ENCODE data around the gene PLPP6. TPM values are rescaled to one million over a fixed set of nuclear protein-coding genes. Genes with fewer than 3 reads are reported as not detected.
"Not testable (repeated sequence)": the region's sequence is repeated elsewhere in the genome, so short reads cannot be mapped to it uniquely, and the experiment has no call there.

PLPP6 gene
- total and polyA plus RNA-seq, 2 donors, result 6.4 to 12.4 TPM

DNA sequence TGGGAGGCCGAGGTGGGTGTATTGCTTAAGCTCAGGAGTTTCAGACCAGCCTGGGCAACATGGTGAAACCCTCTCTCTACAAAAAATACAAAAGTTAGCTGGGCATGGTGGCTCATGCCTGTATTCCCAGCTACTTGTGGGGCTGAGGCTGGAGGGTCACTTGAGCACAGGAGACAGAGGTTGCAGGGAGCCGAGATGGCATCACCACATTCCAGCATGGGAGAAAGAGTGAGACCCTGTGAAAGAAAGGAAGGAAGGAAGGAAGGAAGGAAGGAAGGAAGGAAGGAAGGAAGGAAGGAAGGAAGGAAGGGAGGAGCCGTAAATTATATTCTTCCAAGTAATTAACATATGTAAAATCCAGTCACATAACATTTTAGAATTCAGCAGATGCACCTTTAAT lies 5.9 kb upstream of the PLPP6 start:
- not testable (repeated sequence) for H3K4me1 ChIP-seq (ENCODE audit: control insufficient read depth in 2 of 2, insufficient read depth in 2 of 2, low read length in 2 of 2); H3K27ac ChIP-seq (ENCODE audit: low read depth in 1 of 2, low read length in 1 of 2); H3K9me3 ChIP-seq (ENCODE audit: control insufficient read depth in 2 of 2, insufficient read depth in 1 of 2, low read length in 1 of 2); DNase-seq (ENCODE audit: low read depth in 6 of 9, low spot score in 9 of 9); H3K27me3 ChIP-seq (ENCODE audit: control insufficient read depth in 2 of 2, insufficient read depth in 1 of 2, low read length in 1 of 2); H3K36me3 ChIP-seq (ENCODE audit: control insufficient read depth in 2 of 2, insufficient read depth in 2 of 2, low read length in 1 of 2); H3K4me3 ChIP-seq (ENCODE audit: low read length in 2 of 2)
- 90% methylated on average over 3 of the region's 3 CpGs for WGBS

DNA sequence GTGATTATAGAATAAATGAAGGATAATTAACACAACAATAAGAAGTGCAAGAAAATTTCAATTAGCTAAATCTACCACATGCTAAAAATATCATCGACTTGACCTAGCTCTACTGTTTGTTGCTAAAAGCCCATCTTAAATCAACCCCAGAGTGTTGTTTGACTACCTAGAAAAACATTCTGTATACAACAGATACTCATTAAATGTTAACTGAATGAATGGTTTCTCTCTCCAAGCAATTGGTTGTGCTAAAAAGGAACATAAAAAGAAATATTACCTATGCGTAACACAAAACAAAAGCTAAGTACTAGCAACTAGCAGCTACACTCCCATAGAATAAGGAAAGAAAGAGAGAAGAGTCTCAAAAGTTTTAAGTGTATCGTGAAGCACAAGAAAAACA lies 5.5 kb upstream of the PLPP6 start:
- no peaks in the 10 kb centered on the region for H3K9me3 ChIP-seq (ENCODE audit: control insufficient read depth in 2 of 2, insufficient read depth in 1 of 2, low read length in 1 of 2)
- WGBS, result 64% methylated on average over 3 of the region's 3 CpGs
- peaks cover 2% of the 10 kb centered on the region in 2 donors for H3K4me1 ChIP-seq (ENCODE audit: control insufficient read depth in 2 of 2, insufficient read depth in 2 of 2, low read length in 2 of 2)
- no peaks in the 10 kb centered on the region for H3K27me3 ChIP-seq (ENCODE audit: control insufficient read depth in 2 of 2, insufficient read depth in 1 of 2, low read length in 1 of 2)
- H3K36me3 ChIP-seq (ENCODE audit: control insufficient read depth in 2 of 2, insufficient read depth in 2 of 2, low read length in 1 of 2), result no peaks in the 10 kb centered on the region
- no peak overlapping the region for H3K4me3 ChIP-seq (ENCODE audit: low read length in 2 of 2)
- no peak for DNase-seq (ENCODE audit: low read depth in 6 of 9, low spot score in 9 of 9)
- no peak overlapping the region for H3K27ac ChIP-seq (ENCODE audit: low read depth in 1 of 2, low read length in 1 of 2)

- Histone ChIP-seq H3K4me3 (ENCODE audit: low read length in 2 of 2) (no peak overlapping the region), H3K4me1 (ENCODE audit: control insufficient read depth in 2 of 2, insufficient read depth in 2 of 2, low read length in 2 of 2) (peaks cover 6 to 8% of the 10 kb centered on the region in 2 donors), H3K27ac (ENCODE audit: low read depth in 1 of 2, low read length in 1 of 2) (no peak overlapping the region), H3K27me3 (ENCODE audit: control insufficient read depth in 2 of 2, insufficient read depth in 1 of 2, low read length in 1 of 2) (peaks cover 0 to 1% of the 10 kb centered on the region in 2 donors), H3K9me3 (ENCODE audit: control insufficient read depth in 2 of 2, insufficient read depth in 1 of 2, low read length in 1 of 2) (no peaks in the 10 kb centered on the region), H3K36me3 (ENCODE audit: control insufficient read depth in 2 of 2, insufficient read depth in 2 of 2, low read length in 1 of 2) (no peaks in the 10 kb centered on the region)
- WGBS, result 97% methylated on average over 4 of the region's 4 CpGs
- no peak for DNase-seq (ENCODE audit: low read depth in 6 of 9, low spot score in 9 of 9)
Measured at GRCh38 chr9:4657426-4658159, 4.5 kb upstream of the PLPP6 start.

- not testable (repeated sequence) for H3K36me3 ChIP-seq (ENCODE audit: control insufficient read depth in 2 of 2, insufficient read depth in 2 of 2, low read length in 1 of 2); DNase-seq (ENCODE audit: low read depth in 6 of 9, low spot score in 9 of 9); H3K9me3 ChIP-seq (ENCODE audit: control insufficient read depth in 2 of 2, insufficient read depth in 1 of 2, low read length in 1 of 2); H3K4me3 ChIP-seq (ENCODE audit: low read length in 2 of 2); H3K27ac ChIP-seq (ENCODE audit: low read depth in 1 of 2, low read length in 1 of 2); H3K27me3 ChIP-seq (ENCODE audit: control insufficient read depth in 2 of 2, insufficient read depth in 1 of 2, low read length in 1 of 2)
- H3K4me1 ChIP-seq (ENCODE audit: control insufficient read depth in 2 of 2, insufficient read depth in 2 of 2, low read length in 2 of 2), result peaks cover 14 to 19% of the 10 kb centered on the region in 2 donors
- WGBS, result 97% methylated on average over 4 of the region's 5 CpGs
Measured at GRCh38 chr9:4660665-4661064, 1.4 kb upstream of the PLPP6 start.

DNA sequence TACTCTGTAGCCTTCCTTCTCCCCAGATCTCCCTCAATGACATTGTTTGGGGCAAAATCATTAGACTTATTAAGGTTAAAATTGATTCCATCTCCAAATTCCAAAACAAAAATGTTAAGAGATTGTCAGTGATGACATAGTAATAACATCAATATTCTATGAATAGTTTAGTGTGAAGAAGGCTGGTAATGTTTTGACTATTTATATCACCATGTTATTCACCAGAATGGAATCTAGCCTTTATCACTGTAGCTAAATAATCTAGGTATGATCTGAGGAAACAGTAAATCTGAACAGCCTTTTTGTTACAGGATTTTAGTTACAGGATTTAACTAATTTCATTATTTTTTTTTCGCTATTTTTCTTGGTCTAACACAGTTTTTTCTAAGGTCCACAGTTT lies 929 bp upstream of the PLPP6 start:
- no peaks in the 10 kb centered on the region for H3K36me3 ChIP-seq (ENCODE audit: control insufficient read depth in 2 of 2, insufficient read depth in 2 of 2, low read length in 1 of 2)
- DNase-seq (ENCODE audit: low read depth in 6 of 9, low spot score in 9 of 9), result no peak
- no peak overlapping the region for H3K27ac ChIP-seq (ENCODE audit: low read depth in 1 of 2, low read length in 1 of 2)
- no peaks in the 10 kb centered on the region for H3K9me3 ChIP-seq (ENCODE audit: control insufficient read depth in 2 of 2, insufficient read depth in 1 of 2, low read length in 1 of 2)
- 61% methylated on average over 1 of the region's 1 CpG for WGBS
- peaks cover 0 to 14% of the 10 kb centered on the region in 2 donors for H3K27me3 ChIP-seq (ENCODE audit: control insufficient read depth in 2 of 2, insufficient read depth in 1 of 2, low read length in 1 of 2)
- H3K4me3 ChIP-seq (ENCODE audit: low read length in 2 of 2), result no peak overlapping the region
- peaks cover 16 to 22% of the 10 kb centered on the region in 2 donors for H3K4me1 ChIP-seq (ENCODE audit: control insufficient read depth in 2 of 2, insufficient read depth in 2 of 2, low read length in 2 of 2)

- no peaks in the 10 kb centered on the region for H3K9me3 ChIP-seq (ENCODE audit: control insufficient read depth in 2 of 2, insufficient read depth in 1 of 2, low read length in 1 of 2)
- 2% methylated on average over 5 of the region's 5 CpGs for WGBS
- peak overlapping the region; percentile 67 to 84 for H3K4me3 ChIP-seq (ENCODE audit: low read length in 2 of 2)
- peak in 1 of 9 donors; percentile 39 for DNase-seq (ENCODE audit: low read depth in 6 of 9, low spot score in 9 of 9)
- H3K27me3 ChIP-seq (ENCODE audit: control insufficient read depth in 2 of 2, insufficient read depth in 1 of 2, low read length in 1 of 2), result peaks cover 0 to 16% of the 10 kb centered on the region in 2 donors
- H3K27ac ChIP-seq (ENCODE audit: low read depth in 1 of 2, low read length in 1 of 2), result peak overlapping the region in 1 of 2 donors; percentile 46
- H3K4me1 ChIP-seq (ENCODE audit: control insufficient read depth in 2 of 2, insufficient read depth in 2 of 2, low read length in 2 of 2), result peaks cover 16 to 23% of the 10 kb centered on the region in 2 donors
- H3K36me3 ChIP-seq (ENCODE audit: control insufficient read depth in 2 of 2, insufficient read depth in 2 of 2, low read length in 1 of 2), result no peaks in the 10 kb centered on the region
Measured at GRCh38 chr9:4661611-4662010, 483 bp upstream of the PLPP6 start.

DNA sequence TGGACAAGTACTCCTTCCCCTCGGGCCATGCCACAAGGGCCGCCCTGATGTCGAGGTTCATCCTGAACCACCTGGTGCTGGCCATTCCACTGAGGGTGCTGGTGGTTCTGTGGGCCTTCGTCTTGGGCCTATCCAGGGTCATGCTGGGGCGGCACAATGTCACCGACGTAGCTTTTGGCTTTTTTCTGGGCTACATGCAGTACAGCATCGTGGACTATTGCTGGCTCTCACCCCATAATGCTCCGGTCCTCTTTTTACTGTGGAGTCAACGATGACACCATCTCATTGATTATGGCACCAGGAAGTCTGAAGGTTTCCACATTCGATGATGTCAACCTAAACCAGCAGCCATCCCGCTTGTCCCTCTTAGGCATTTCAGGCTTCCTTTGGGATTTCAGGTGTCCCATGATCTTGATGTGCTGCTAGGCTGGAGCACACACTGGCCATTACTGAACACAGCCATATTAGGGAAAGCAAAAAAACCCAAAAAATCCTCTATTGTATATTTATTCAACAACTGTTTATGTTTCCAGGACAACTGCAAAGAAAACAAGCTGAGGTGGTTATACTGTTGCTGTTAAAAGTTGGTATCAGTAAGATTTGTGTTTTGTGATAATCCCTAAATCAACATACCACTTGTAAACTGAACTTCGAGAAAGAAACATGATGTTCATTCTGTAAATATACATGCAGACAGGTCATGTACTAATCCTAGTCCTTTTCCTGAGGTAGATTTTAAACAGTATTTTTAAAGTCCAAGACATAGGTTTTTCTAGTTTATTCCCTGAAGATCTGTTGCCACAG lies 1.1 kb downstream of the PLPP6 start:
- no peak for DNase-seq (ENCODE audit: low read depth in 6 of 9, low spot score in 9 of 9)
- Histone ChIP-seq H3K4me3 (ENCODE audit: low read length in 2 of 2) (peak overlapping the region; percentile 67 to 84), H3K27ac (ENCODE audit: low read depth in 1 of 2, low read length in 1 of 2) (no peak overlapping the region), H3K9me3 (ENCODE audit: control insufficient read depth in 2 of 2, insufficient read depth in 1 of 2, low read length in 1 of 2) (no peaks in the 10 kb centered on the region), H3K4me1 (ENCODE audit: control insufficient read depth in 2 of 2, insufficient read depth in 2 of 2, low read length in 2 of 2) (peaks cover 24 to 31% of the 10 kb centered on the region in 2 donors), H3K36me3 (ENCODE audit: control insufficient read depth in 2 of 2, insufficient read depth in 2 of 2, low read length in 1 of 2) (no peaks in the 10 kb centered on the region), H3K27me3 (ENCODE audit: control insufficient read depth in 2 of 2, insufficient read depth in 1 of 2, low read length in 1 of 2) (peaks cover 0 to 25% of the 10 kb centered on the region in 2 donors)
- 74% methylated on average over 13 of the region's 13 CpGs for WGBS

DNA sequence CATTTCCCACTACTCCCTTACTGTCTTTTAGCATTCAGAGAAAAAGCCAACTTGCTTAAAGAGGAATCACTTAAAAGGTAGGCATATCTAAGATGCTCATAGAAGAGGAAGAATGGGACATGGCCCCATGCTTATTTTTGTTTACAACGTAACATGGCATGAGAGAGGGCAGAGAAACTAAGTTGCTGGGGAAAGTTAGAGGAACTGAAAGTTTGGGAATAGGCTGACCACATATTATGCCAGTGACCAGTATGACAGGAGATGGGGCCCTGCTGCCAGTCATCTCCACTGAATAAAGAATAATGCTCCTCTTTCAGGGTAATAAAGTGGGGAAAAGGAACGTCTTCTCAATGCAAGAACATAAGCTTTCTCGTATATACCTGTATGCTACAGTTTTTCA lies 1.9 kb downstream of the PLPP6 start:
- no peaks in the 10 kb centered on the region for H3K9me3 ChIP-seq (ENCODE audit: control insufficient read depth in 2 of 2, insufficient read depth in 1 of 2, low read length in 1 of 2)
- peaks cover 0 to 25% of the 10 kb centered on the region in 2 donors for H3K27me3 ChIP-seq (ENCODE audit: control insufficient read depth in 2 of 2, insufficient read depth in 1 of 2, low read length in 1 of 2)
- H3K27ac ChIP-seq (ENCODE audit: low read depth in 1 of 2, low read length in 1 of 2), result no peak overlapping the region
- no peak for DNase-seq (ENCODE audit: low read depth in 6 of 9, low spot score in 9 of 9)
- peaks cover 26 to 31% of the 10 kb centered on the region in 2 donors for H3K4me1 ChIP-seq (ENCODE audit: control insufficient read depth in 2 of 2, insufficient read depth in 2 of 2, low read length in 2 of 2)
- H3K36me3 ChIP-seq (ENCODE audit: control insufficient read depth in 2 of 2, insufficient read depth in 2 of 2, low read length in 1 of 2), result no peaks in the 10 kb centered on the region
- no peak overlapping the region for H3K4me3 ChIP-seq (ENCODE audit: low read length in 2 of 2)
- WGBS, result 98% methylated on average over 3 of the region's 3 CpGs

DNA sequence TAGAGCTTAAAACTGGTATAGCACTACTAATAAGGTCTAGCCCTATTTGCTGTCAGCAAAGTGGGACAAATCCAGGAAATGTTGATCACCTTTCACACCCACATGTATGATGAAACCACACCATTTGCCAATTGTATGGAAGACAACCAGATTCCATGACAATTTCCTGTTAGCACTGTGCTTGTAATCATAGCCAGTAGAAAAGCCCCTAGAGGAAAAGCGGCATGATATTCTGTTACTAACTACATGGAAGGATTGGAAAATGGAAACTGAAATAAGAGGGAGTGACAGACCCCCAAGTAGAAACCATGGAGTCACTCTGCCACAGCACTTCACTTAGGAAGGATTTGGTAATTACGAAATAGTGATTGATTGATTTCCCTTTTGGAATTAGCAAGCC lies 3.3 kb downstream of the PLPP6 start:
- no peak overlapping the region for H3K4me3 ChIP-seq (ENCODE audit: low read length in 2 of 2)
- H3K27me3 ChIP-seq (ENCODE audit: control insufficient read depth in 2 of 2, insufficient read depth in 1 of 2, low read length in 1 of 2), result peaks cover 0 to 25% of the 10 kb centered on the region in 2 donors
- peaks cover 26 to 31% of the 10 kb centered on the region in 2 donors for H3K4me1 ChIP-seq (ENCODE audit: control insufficient read depth in 2 of 2, insufficient read depth in 2 of 2, low read length in 2 of 2)
- no peaks in the 10 kb centered on the region for H3K9me3 ChIP-seq (ENCODE audit: control insufficient read depth in 2 of 2, insufficient read depth in 1 of 2, low read length in 1 of 2)
- H3K27ac ChIP-seq (ENCODE audit: low read depth in 1 of 2, low read length in 1 of 2), result no peak overlapping the region
- H3K36me3 ChIP-seq (ENCODE audit: control insufficient read depth in 2 of 2, insufficient read depth in 2 of 2, low read length in 1 of 2), result no peaks in the 10 kb centered on the region
- no peak for DNase-seq (ENCODE audit: low read depth in 6 of 9, low spot score in 9 of 9)
- 97% methylated on average over 2 of the region's 2 CpGs for WGBS

Data from thymus (tissue), 11 donors.